ENCODE measurements around the gene GPC4.

Gene GPC4

DNA sequence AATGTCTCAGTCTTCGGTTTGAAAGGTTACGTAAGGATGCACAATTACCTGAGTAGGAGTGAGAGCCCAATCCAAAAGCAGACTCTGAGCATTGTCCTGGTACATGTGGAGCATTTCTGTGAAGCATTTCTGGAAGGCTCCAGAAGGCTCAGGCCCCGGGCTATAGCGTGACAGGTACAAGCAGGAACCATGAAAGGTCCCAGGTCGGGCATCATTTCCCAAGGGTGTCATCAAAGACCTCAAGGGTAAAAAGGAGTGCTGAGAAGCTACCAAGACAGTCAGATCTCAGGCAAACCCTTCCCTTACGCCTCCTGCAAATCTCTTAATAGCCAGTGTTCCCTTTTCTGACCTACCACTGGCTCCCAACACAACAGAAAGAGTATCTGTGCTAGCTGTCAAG, 30.8 kb downstream of the GPC4 start:
- no peak overlapping the region for H3K4me2 ChIP-seq (ENCODE audit: low read depth, low read length, poor library complexity, severe bottlenecking)

DNA sequence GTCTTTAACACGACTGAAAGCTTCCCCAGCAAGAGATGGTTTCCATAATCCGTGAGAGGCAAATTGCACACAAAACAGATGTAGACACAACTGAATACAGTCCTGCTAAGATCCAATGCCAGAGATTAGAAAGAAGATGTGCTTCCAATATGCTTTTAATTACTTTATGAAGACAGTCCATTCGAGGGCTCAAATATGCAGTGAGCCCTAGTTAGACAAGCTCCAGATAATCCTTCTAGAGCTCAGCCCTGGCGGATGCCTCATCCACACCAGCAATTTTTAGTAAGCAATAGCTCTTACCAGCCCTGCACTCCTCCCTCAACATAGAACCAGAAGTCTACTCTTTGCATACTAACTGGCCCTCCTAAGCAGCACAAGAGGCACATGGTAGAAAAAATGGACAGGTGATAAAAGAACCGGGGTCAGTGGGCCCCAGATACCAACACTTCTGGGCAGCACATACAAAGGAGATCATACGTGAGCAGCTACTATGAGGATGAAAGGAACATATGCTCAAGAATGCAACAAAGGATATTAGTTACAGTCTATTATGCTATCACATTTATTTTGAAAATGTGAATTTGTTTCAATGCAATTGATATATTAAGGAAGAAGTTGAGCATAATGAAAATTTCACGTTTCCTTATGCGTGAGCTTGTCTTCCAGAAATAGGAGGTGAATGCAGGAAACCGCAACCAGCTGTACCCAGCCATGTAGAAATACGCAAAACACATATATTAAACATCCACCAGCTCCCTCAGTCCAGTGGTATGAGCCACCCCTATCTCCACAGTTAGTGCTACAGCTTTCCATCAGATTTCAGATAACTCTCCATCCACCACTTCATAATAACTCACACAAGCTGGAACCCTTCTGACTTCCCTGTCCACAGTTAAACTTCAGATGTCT, 34.3 kb downstream of the GPC4 start:
- H3K9ac ChIP-seq (ENCODE audit: low read length): no peak overlapping the region
- no peaks in the 10 kb centered on the region for H3K27me3 ChIP-seq (ENCODE audit: low read length)
- TF ChIP-seq, protein P1, sequence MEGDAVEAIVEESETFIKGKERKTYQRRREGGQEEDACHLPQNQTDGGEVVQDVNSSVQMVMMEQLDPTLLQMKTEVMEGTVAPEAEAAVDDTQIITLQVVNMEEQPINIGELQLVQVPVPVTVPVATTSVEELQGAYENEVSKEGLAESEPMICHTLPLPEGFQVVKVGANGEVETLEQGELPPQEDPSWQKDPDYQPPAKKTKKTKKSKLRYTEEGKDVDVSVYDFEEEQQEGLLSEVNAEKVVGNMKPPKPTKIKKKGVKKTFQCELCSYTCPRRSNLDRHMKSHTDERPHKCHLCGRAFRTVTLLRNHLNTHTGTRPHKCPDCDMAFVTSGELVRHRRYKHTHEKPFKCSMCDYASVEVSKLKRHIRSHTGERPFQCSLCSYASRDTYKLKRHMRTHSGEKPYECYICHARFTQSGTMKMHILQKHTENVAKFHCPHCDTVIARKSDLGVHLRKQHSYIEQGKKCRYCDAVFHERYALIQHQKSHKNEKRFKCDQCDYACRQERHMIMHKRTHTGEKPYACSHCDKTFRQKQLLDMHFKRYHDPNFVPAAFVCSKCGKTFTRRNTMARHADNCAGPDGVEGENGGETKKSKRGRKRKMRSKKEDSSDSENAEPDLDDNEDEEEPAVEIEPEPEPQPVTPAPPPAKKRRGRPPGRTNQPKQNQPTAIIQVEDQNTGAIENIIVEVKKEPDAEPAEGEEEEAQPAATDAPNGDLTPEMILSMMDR (IDR thresholded peaks at IDR 0.05; ENCODE audit: insufficient read depth, low read length, poor library complexity, severe bottlenecking): no peak
- no peak for TF ChIP-seq EZH2phosphoT487 (conservative IDR thresholded peaks at IDR 0.05; ENCODE audit: low read length)
- no peak overlapping the region for H3K27ac ChIP-seq (ENCODE audit: low read depth, low read length)
- no peaks in the 10 kb centered on the region for H3K36me3 ChIP-seq (ENCODE audit: low read length)
- no peak overlapping the region for H3K4me3 ChIP-seq (ENCODE audit: insufficient read depth, low read length, poor library complexity, severe bottlenecking)
- H3K79me2 ChIP-seq (ENCODE audit: insufficient read depth, low read length): no peaks in the 10 kb centered on the region
- H3K9me2 ChIP-seq (replicated peaks; ENCODE audit: insufficient read depth, low read length): no peaks in the 10 kb centered on the region
- no peak overlapping the region for H3K4me2 ChIP-seq (ENCODE audit: low read depth, low read length, poor library complexity, severe bottlenecking)
- H2AFZ ChIP-seq (ENCODE audit: low read depth, low read length, severe bottlenecking): no peak overlapping the region
- H4K20me1 ChIP-seq (ENCODE audit: low read depth, low read length): no peaks in the 10 kb centered on the region
- H3K9me3 ChIP-seq (ENCODE audit: insufficient read depth, low read length): no peaks in the 10 kb centered on the region
- no peaks in the 10 kb centered on the region for H3F3A ChIP-seq (ENCODE audit: insufficient read depth)

More for the DNA sequence above, 30.8 kb downstream of the GPC4 start:
- Histone ChIP-seq H3K9me2 (replicated peaks; ENCODE audit: insufficient read depth, low read length) (no peaks in the 10 kb centered on the region), H3K27me3 (ENCODE audit: low read length) (no peaks in the 10 kb centered on the region), H2AFZ (ENCODE audit: low read depth, low read length, severe bottlenecking) (no peak overlapping the region), H3K9ac (ENCODE audit: low read length) (no peak overlapping the region), H4K20me1 (ENCODE audit: low read depth, low read length) (no peaks in the 10 kb centered on the region), H3K79me2 (ENCODE audit: insufficient read depth, low read length) (no peaks in the 10 kb centered on the region), H3K36me3 (ENCODE audit: low read length) (no peaks in the 10 kb centered on the region), H3K4me3 (ENCODE audit: insufficient read depth, low read length, poor library complexity, severe bottlenecking) (no peak overlapping the region), H3K9me3 (ENCODE audit: insufficient read depth, low read length) (no peaks in the 10 kb centered on the region), H3F3A (ENCODE audit: insufficient read depth) (no peaks in the 10 kb centered on the region), H3K27ac (ENCODE audit: low read depth, low read length) (no peak overlapping the region)
- no peak for TF ChIP-seq EZH2phosphoT487 (conservative IDR thresholded peaks at IDR 0.05; ENCODE audit: low read length)
- TF ChIP-seq, protein P1 (IDR thresholded peaks at IDR 0.05; ENCODE audit: insufficient read depth, low read length, poor library complexity, severe bottlenecking): no peak

DNA sequence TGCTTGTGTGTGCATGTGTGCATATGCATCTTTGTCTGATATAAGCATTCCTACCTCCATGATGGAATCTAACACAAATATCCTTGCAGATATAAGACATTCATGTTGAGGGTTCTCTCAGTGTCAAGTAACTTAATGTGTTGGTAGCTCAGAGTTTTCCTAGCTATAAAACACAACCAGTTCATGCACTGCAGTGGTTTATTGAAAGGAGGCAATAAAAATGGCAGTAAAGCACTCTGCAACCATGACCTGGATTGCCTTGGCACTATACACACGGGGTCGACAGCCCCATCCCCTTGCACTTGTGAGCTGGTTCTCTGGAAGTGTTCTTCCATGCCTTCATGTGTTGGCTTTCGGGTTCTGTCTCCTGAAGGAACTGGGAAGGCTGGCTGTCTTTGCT, 38.9 kb downstream of the GPC4 start:
- Histone ChIP-seq H3F3A (ENCODE audit: insufficient read depth) (no peaks in the 10 kb centered on the region), H3K4me3 (ENCODE audit: insufficient read depth, low read length, poor library complexity, severe bottlenecking) (no peak overlapping the region), H3K4me2 (ENCODE audit: low read depth, low read length, poor library complexity, severe bottlenecking) (no peak overlapping the region), H3K9ac (ENCODE audit: low read length) (no peak overlapping the region), H3K36me3 (ENCODE audit: low read length) (no peaks in the 10 kb centered on the region), H3K27ac (ENCODE audit: low read depth, low read length) (no peak overlapping the region), H4K20me1 (ENCODE audit: low read depth, low read length) (no peaks in the 10 kb centered on the region), H2AFZ (ENCODE audit: low read depth, low read length, severe bottlenecking) (no peak overlapping the region), H3K27me3 (ENCODE audit: low read length) (no peaks in the 10 kb centered on the region), H3K9me2 (replicated peaks; ENCODE audit: insufficient read depth, low read length) (no peaks in the 10 kb centered on the region), H3K9me3 (ENCODE audit: insufficient read depth, low read length) (no peaks in the 10 kb centered on the region), H3K79me2 (ENCODE audit: insufficient read depth, low read length) (no peaks in the 10 kb centered on the region)
- no peak for TF ChIP-seq EZH2phosphoT487 (conservative IDR thresholded peaks at IDR 0.05; ENCODE audit: low read length)
- TF ChIP-seq, protein P1 (IDR thresholded peaks at IDR 0.05; ENCODE audit: insufficient read depth, low read length, poor library complexity, severe bottlenecking): no peak

Data from SU-DHL-6 (cell line).